Stimulated activated CD4-positive, alpha-beta T cell treated with anti-CD3 and anti-CD28 coated beads, Interleukin-4, amount 100 ng/mL, for 1 hour (primary cell): ENCODE results near the gene IL17B.
A peak's percentile ranks its signal among the peaks of the same experiment; 100 is the strongest.

Source experiments
- DNase-seq: peaks from one replicate; pipeline ENCODE4 v3.0.0-alpha.2; 2020

Gene IL17B

GRCh38 chr5:149376104-149376503, 3.0 kb downstream of the IL17B start:
- no peak for DNase-seq

- DNase-seq: no peak
Measured at GRCh38 chr5:149375434-149375833, 3.7 kb downstream of the IL17B start.

- no peak for DNase-seq
Measured at GRCh38 chr5:149374801-149375200, 4.3 kb downstream of the IL17B start.

DNA sequence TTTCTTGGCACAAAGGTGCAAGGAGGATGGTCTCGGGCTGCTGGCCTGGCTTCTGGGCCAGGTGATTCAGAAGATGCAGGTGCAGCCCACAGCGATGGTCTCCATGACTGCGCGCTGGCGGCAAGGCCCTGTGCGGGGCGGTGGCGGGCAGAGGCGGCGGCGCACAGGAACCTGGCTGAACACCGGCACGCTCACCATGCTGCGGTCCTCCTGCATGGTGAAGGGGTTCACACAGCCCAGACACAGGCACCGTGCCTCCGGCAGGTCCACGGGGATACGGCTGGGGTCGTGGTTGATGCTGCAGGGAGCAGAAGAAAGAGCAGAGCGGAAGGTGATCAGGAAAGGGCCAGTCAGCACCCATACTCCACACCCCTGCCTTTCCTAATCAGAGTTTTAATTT, 4.8 kb downstream of the IL17B start:
- DNase-seq: no peak

- no peak for DNase-seq
Measured at GRCh38 chr5:149372932-149373331, 6.2 kb downstream of the IL17B start.

GRCh38 chr5:149372076-149372795, 6.9 kb downstream of the IL17B start:
- DNase-seq: no peak

GRCh38 chr5:149371296-149371962, 7.7 kb downstream of the IL17B start:
- DNase-seq: peak; percentile 66

DNA sequence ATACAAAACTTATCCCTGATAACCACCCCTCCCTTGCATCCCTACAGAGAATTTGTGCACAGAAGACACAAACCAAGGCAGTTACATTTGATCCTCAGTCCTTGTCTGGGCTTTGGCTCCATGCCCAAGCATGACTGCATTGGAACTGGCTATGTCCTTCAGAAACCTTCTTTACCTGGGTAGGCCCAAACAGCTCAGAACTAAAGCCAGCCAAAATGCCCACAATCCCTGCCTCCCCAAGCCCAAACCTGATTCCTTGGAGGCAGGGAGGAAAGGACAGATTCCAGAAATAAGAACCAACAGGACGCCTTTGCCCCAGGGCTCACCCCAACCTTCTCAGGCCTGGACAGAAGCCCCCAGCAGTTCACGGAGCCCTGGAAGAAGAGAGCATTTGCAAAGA, 8.2 kb downstream of the IL17B start:
- no peak for DNase-seq

DNA sequence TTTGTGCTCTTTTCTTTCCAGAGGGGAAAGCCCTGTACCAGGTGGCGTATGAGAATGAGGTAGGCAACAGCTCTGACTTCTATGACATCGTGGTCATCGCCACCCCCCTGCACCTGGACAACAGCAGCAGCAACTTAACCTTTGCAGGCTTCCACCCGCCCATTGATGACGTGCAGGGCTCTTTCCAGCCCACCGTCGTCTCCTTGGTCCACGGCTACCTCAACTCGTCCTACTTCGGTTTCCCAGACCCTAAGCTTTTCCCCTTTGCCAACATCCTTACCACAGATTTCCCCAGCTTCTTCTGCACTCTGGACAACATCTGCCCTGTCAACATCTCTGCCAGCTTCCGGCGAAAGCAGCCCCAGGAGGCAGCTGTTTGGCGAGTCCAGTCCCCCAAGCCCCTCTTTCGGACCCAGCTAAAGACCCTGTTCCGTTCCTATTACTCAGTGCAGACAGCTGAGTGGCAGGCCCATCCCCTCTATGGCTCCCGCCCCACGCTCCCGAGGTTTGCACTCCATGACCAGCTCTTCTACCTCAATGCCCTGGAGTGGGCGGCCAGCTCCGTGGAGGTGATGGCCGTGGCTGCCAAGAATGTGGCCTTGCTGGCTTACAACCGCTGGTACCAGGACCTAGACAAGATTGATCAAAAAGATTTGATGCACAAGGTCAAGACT, 11.0 kb downstream of the IL17B start:
- DNase-seq: no peak

DNA sequence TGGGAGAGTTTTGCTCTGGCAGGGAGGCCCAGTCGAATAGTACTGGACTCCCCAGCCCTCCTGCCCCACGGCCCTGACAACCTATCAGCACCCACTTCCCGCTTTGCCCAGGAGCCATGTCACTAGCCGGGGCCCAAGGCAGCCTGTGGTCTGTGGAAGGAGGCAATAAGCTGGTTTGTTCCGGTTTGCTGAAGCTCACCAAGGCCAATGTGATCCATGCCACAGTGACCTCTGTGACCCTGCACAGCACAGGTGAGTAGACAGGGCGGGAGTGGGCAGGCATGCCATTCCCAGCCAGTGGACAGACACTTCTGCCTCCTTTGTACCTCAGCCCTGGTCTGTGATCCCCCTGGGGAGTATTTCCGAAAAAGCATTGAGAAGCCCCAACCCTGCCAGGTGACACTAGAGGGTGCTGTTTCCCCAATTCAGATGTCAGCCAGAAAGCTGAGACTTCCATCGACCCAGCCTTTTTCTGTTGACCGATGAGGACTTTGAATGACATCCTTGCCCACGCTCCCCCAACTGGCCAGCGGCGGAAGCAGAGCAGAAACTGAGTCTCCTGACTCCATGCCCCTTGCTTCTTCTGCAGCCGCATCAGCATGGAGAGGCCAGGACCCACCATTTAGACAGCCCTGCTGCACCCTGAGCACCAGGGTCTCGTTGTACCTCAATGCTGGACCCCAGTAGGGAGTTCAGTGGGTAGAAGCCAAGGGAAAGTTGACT, 11.7 kb downstream of the IL17B start:
- peak; percentile 50 for DNase-seq

- DNase-seq: no peak
Measured at GRCh38 chr5:149366169-149366729, 12.8 kb downstream of the IL17B start.

DNA sequence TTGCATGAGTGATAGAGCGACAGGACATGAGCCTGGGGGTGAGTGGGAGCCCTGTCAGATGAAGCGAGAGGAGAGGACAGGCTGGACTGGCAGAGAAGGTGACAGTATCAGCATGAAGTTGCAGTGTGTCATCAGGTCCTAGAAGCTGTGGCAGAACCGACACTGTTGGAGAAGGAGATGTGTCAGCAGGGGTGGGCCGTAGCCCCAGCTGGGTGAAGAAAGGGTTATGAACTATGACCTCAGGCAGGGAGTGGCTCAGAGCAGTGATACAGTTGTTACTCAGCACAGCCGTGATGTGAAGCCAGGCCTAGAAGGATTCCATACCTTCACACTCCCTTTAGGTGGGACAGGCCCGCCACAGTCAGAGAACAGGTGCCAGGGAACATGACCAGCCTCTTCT, 13.7 kb downstream of the IL17B start:
- no peak for DNase-seq

DNA sequence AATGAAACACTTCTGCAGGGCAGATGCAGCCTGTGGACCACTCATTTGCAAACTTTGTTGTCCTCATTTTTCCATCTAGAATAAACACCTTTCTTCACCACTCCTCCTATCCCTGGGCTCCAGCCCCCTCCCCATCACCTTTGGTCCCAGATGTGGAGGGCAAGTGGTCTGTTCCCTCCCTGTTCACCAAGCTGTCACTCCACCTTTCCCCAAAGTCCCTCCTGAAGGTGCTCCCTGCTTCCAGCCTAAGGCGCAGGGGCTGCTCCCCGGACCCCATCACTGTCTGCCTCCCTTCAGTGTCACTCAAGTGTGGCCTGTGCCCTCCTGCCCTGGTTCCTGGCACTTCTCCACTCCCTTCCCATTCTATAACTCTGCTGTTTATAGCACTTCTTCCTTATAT, 14.4 kb downstream of the IL17B start:
- DNase-seq: no peak

DNA sequence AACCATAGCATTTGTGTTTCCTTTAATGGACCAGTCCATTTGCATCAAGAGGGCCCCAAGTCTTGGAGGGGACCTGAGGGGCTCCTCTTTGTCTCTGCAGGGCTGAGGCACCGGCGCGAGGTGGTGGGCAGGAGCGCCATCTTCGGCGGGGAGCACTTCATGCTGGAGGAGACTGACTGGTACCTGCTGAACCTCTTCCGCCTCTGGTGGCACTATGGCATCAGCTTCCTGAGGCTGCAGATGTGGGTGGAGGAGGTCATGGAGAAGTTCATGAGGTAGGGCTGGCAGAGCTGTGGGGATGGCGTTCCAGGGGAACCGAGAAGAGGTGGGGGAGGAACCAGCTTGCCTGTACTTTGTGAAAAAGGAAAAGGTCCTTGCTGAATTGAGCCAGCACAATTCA, 15.2 kb downstream of the IL17B start:
- no peak for DNase-seq

- DNase-seq: no peak
Measured at GRCh38 chr5:149363358-149363757, 15.7 kb downstream of the IL17B start.

DNA sequence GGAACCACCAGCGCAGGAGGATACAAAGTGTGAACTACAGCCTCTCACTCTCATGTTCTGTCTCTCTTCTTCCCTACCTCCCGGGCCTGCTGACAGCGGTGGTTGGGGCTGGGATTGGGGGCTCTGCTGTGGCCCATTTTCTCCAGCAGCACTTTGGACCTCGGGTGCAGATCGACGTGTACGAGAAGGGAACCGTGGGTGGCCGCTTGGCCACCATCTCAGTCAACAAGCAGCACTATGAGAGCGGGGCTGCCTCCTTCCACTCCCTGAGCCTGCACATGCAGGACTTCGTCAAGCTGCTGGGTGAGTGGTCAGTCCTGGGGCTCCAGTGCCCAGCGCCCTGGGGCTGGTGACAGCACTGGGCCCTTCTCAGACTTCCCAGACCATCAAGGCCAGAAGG, 16.6 kb downstream of the IL17B start:
- DNase-seq: no peak

DNA sequence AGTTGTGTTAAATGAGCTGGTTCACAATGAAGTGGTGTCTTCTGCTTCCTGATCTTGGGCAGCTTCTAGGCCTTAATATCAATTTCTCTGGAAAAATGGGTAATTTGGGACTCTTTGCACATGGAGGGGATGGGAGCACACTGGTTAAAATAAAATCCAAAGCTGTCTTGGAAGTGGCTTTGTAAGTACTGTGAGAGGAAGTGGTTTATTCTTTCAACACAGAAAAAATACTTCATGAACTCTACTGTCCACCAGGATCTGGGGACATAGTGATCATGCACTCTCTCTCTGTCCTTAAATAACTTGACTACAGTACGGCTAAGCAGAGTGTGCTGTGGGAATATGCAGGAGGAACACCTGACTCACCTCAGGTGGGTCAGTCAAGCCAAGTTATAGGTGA, 18.8 kb downstream of the IL17B start:
- DNase-seq: no peak

GRCh38 chr5:149358868-149359495, 20.1 kb downstream of the IL17B start:
- DNase-seq: no peak

GRCh38 chr5:149358294-149358651, 20.8 kb downstream of the IL17B start:
- peak; percentile 26 for DNase-seq

DNA sequence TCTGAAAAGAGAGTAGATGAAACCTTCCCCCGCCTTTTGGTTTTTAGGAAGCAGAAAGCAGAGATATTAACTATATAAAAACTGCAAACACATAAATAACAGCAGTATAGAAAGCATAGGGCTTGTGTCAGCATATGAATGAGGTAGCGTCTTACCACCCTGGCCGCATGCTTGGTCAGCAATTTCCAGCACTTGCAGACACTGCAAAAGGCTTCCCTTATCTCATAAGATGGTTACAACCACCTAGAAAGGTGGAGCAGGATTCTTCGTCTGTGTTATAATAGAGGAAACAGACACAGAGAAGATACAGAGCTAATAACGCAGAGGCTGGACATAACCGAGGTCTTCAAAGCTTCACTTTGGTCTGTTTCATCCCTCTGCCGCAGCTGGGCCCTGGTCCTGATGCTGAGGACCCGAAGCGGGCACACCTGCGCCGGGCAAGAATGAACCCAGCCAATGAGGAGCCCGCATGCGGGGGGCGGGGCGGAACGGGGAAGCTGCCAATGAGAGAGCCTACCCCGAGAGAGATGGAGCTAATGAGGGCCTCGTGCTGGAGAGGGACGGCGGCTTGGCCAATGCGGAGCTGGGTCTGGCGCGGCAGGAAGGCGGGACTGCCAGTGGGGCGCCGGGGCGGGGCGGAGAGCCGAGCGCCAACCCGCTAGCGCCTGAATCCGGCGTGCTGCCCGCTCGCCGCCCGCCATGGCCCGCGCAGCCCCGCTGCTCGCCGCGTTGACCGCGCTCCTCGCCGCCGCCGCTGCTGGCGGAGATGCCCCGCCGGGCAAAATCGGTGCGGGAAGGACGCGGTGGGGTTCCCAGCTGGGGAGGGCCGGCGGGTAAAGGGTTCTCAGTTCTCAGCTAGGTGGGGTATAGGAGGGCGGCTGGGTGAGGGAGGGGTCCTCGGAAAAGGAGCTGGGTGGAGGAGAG, 21.5 kb downstream of the IL17B start, which contains the start of gene PCYOX1L:
Gene PCYOX1L (plus strand): TSS at position 677 of the 924 bp plus-strand sequence. CDS start 23 bp downstream, at position 700.
- DNase-seq: peak; percentile 98

GRCh38 chr5:149356391-149356790, 22.7 kb downstream of the IL17B start:
- no peak for DNase-seq
